ENCODE measurements around the gene SGMS1.

Gene SGMS1

DNA sequence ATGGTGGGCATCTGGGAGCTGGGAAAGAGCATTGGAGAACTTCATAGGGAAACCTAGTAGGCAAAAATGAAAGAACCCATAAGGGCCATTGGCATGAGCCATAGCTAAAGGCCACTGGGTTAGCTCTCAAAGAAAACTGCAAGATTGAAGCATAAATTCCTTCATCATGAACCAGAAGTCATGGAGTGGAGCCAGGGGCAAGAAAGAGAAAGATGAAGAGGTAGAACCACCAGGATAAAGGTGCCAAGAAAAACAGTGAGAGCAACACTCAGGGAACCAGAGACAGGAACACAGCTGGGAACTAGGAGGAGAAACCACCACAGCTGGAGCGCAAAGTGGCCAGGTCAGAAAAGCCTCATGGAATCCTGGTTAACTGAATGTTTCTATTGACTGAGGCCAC, 11.5 kb upstream of the SGMS1 start:
- DNase-seq: no peak

- DNase-seq: no peak
These were observed 10.7 kb upstream of the SGMS1 start for GRCh38 chr10:50634479-50634878.

DNA sequence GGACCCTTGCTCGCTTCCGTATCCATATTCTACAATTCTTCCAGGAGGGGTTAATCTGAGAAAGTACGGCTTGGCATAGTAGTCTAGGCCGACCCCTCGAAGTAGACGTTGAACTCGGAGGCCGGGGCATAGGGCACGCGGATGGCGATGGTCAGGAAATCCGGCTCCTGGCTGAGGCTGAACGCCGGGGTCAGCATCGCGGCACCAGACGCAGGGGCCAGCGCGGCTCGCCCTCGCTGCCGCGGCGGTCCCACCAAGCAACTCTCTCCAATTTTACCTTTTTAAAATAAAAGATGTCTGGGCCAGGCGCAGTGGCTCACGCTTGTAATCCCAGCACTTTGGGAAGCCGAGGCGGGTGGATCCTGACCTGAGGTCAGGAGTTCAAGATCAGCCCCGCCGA, 7.3 kb upstream of the SGMS1 start:
- no peak for DNase-seq

DNA sequence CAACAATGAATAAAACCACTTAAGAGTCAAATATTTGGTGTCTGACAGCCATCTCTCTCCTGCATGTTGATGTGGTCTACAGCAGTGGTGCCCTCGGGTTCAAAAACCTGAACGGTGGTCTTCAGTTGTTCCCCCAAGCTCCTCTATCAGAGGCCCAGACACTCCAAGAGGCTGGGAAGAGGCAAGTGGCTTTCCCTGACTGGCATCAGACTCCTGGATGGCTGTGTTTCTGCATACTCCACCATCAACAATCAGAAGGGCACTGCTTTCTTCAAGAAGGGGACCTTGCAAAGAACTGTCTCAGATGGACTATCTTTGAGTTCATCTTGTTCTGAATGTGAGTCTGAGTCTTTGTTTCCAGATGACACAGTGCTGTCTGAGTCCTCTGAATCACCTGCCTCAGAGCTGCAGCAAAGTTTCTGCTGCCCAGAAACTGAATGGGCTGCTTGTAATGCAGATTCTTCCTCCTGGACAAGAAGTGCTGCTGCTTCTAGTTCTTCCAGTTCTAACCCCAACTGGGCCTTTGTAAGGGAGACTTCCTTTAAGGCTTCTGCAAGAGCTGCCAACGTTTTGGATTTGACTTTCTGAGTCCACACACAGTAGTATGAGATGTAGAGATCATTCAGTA, 5.9 kb upstream of the SGMS1 start:
- DNase-seq: no peak

DNA sequence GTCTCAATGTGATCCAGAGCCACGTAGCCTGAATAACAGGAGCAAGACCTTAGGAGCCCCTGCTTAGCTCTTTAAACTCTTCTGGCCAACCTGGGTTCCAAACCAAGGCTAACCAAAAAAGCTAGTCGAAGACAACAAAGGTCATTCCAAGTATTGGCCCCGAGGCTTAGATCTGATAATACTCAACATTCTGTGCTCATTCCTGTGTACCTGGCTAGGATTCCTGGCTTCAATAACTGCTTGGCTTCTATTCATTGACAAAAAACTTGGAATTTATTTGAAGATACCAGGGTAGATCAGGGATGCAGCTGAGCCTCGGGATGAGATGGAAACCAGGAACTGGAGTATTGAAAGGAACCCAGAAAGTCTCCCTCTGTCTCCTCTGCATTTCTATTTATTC, 4.1 kb upstream of the SGMS1 start:
- no peak for DNase-seq

DNA sequence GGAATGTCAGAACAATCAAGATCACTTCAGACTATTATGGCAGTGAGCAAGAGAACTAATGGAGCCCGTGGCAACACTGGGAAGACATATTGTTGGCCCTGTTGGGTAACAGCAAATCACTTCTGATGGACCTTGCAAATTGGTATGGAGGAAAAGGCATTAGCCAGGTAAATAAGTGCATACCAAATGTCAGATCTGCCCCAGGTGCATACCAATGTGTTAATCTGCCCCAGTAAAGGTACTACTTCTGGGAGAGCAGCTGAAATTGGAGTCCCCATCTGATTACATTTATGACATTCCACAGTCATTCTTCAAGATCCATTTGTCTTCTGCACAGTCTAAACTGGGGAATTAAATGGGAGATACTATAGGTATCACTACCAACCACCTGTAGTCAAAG, 3.7 kb upstream of the SGMS1 start:
- DNase-seq: no peak

DNA sequence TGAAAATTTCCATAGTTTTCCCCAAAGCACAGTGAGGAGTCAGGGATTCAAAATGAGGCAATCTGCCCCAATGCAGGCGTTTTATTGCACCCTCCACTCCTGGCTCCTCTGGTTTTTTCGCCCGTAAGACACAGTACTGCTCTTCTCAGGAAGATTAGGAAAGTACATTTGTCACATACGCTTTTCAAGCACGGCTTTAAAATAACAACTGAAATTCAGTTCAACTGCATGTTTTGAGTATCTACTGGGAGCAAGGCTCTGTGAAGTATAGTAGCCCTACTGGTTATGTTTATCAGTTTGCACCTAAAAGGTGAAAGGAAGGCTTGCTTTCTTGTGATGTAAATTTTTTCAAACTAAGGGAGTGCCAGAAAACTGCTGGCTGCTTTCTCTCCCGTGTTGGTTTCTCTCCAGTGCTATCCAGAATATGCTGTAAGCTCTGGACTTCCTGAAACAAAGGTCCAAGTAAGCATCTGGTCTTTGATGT, 1.9 kb upstream of the SGMS1 start:
- peak in 1 of 2 experiments; percentile 37 for DNase-seq

DNA sequence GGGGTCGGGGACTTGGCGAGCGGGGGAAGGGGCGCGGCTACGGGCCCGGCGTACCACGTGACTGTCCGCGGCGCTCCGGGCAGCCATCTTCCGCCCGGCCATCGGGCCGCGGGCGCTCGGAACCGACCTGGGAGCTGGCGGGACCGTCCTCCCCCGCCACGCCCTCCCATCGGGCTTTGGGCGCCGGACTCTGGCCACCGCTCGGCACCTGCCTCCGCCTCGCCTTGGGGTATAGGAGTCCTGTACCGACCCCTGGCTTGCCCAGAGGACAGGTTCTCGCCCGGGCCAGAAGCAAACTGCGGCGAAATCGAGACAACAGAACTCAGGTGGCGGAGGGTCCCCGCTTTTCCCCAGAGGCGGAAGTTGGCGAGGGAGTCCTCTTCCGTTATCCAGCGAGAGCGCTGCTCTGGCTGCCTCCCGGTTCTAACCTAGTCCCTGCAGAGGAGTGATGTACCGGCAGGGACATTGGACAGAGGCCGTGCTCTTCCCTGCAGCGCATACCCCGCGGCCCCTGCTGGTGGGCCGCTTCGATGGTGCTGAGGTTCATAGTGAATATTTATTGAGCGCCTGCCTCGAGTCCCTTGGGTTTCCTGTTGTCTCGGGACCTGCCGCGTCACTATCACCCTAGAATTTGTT, 1.2 kb upstream of the SGMS1 start:
- peak; percentile 56 to 85 for DNase-seq

DNA sequence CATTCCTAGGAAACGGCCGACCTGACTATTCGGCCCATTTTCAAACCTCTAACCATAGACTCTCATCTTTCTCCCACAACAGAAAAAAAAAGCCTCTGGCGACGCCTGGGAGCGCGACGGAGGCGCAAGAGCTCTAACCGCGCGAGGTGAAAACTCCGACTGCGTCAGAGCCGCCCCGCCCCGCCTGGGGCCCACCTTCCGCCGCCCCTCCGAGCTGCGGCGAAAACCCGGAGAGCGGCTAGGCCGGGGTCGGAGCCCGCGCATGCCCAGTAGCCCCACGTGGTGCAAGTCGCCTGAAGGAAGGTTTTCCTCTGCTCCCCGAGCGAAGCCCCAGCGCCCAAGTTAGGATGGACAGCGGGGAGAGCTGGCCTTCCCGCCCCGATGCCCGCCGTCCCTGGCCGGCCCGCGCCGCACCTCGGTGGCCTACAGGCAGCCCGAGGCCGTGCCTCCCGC, 683 bp upstream of the SGMS1 start:
- peak; percentile 77 to 92 for DNase-seq

- peak in 1 of 2 experiments; percentile 30 for DNase-seq
These were observed 772 bp downstream of the SGMS1 start for GRCh38 chr10:50622706-50623662.

DNA sequence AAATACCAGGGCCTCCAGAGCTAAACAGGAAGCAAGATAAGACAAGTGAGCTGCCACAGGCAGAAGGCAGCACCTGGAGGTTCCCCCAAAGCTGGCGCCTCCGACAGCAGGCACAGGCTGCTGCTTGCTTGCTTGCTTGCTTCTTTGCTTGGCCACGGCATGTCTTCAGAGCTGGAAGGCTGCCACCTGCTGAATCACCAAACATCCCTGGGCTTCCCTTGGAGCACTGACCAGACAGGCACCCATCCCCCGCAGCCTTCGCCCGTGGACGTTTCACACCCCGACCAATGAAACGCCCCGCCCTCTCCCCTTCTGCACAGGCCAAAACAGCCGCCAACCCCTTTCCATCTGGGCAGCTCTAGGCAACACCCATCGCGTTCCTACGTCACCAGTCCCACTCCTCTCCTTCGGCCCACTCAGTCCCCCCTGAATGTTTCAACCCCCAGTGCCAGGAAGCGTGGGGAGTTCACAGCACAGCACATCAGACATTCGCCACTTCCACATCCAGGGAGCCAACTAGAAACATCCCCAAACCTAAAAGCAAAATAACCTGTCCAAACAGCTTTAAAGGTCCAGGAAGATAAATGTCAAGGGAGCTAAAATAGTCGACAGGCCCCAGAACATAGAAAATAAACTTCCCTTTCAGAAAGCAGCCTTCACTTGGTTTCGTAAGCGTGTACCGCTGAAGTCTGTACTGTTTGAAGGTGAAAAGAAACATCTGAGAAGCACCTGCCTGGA, 1.6 kb downstream of the SGMS1 start:
- peak; percentile 19 to 53 for DNase-seq

- DNase-seq: no peak
These were observed 2.9 kb downstream of the SGMS1 start for GRCh38 chr10:50620899-50621298.

- DNase-seq: no peak
These were observed 3.9 kb downstream of the SGMS1 start for GRCh38 chr10:50619882-50620281.

GRCh38 chr10:50619166-50619565, 4.6 kb downstream of the SGMS1 start:
- no peak for DNase-seq

- DNase-seq: no peak
These were observed 5.1 kb downstream of the SGMS1 start for GRCh38 chr10:50618624-50619023.

DNA sequence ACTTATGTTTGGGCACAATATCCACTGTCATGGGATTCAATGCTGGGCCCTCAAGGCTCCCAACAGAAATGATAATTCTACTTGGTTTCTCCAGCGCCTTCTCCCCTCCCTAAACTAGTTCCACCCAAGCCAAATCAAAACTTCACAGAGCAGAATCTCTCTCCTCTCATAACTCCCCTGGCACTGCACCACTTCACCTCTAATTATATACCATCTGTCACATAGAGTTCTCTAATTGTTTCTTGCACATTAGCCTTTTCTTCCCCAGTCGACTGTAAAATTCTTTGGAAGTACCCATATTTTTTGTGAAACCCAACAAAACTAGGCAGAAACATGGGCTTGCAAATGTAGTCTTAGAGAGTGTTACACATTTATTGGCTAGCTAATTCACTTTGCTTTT, 8.1 kb downstream of the SGMS1 start:
- DNase-seq: no peak

DNA sequence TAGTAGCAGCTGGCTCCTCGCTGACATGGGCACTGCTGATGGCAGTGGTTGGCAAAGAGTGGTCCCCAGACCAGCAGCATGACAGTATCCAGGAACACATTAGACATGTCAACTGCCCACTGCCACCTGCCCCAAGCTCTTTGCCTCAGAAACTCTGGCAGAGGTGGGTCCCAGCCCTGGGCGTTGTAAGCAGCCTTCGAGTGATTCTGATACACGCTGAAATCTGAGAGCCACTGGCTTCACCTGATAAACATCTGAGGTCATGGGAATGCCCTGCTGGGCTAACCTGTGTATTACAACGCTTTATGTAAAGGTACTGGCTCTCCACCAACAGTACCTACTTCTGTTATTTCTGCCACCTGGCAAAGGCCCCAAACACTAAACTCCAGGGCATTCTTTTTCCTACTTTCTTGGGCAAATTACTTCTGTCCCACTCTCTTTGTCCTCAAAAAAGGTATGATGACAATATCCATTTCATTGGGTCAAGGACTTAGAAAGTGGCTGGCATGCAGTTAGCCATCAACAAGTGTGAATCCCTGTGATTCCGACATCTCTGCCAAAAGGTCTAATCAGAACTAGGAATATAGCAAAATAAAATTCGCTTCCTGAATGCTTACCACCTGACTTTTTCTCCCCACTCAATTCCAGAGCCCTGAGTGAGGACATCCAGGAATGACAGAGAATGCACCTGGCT, 9.2 kb downstream of the SGMS1 start:
- DNase-seq: peak in 1 of 2 experiments; percentile 57

DNA sequence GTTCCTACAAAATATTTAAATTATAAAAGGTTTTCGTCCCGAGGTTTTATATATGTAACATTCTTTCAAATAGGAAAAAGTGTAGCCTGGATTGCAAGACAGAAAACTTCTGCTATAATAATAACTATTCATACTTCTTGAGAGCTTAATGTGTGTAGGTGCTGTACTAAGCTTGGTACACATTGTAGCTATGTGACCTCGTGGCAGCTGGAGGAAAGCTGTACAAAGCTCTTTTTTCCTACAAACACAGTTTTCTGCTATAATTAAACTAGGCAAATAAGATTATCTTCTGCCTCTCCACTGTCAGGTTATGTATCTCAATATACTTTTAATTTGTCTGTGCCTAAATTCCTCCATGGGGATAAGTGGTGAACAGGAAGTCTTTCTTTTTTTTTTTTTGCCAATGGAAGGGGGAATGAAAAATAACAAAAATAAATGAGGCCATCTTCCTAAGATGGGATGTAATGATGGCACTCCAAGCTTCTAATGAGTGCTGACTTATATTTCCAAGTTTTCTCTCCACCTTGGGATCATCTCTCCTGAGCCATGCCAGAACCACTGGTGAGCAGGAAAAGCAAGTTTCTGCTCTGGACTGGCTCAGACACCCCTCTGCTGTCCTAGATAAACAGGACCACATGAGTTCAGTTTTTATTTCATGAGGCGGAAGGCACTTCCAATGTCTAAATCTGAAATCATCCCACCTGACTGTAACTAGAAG, 9.9 kb downstream of the SGMS1 start:
- no peak for DNase-seq

GRCh38 chr10:50613150-50613549, 10.6 kb downstream of the SGMS1 start:
- no peak for DNase-seq

DNA sequence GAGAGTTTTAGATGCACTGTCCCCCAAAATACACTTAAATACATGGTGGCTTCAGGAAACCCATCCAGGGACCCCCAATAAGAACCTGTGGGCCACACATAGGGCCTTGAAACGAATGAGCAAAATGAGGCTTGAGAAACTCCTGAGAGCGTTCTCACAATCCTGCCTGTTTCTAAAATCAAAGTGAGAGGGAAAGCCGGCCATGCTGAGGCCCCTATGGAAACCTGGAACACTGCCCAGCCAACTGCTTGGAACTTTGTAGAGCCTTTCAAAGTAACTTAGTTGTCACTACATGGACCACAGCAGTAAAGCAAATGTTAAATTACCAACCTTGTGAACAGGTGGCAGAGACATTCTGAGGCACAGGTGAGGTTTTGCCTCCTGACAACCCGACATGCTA, 13.4 kb downstream of the SGMS1 start:
- no peak for DNase-seq

GRCh38 chr10:50607356-50607925, 16.3 kb downstream of the SGMS1 start:
- no peak for DNase-seq
